IMR-90 (cell line): Measurements from ENCODE around the gene NMB.

Experiments used
- CEBPB ChIP-seq: IDR thresholded peaks from 2 replicates; pipeline ENCODE4 v1.6.1; 2012; ENCODE audit warnings: low read depth, low read length, improper control_type of control experiment
- POLR2A ChIP-seq: IDR thresholded peaks from 2 replicates; pipeline ENCODE4 v1.6.1; 2012; ENCODE audit warnings: mild to moderate bottlenecking, low read depth, low read length
- RAD21 ChIP-seq: IDR thresholded peaks from 2 replicates; pipeline ENCODE4 v1.6.1; 2012; ENCODE audit warnings: low read length, improper control_type of control experiment
- TF ChIP-seq, protein P1 (sequence below): conservative IDR thresholded peaks from 2 replicates; pipeline ENCODE4 v1.5.1; 2012; ENCODE audit warnings: mild to moderate bottlenecking, low read depth, low read length, improper control_type of control experiment
- TF ChIP-seq, protein P2 (sequence below): fragments of 150-350 bp; IDR thresholded peaks from 2 replicates; pipeline ENCODE4 v1.6.1; 2016; ENCODE audit warnings: low read depth, mild to moderate bottlenecking, low read length, moderate library complexity, borderline replicate concordance

DNA sequence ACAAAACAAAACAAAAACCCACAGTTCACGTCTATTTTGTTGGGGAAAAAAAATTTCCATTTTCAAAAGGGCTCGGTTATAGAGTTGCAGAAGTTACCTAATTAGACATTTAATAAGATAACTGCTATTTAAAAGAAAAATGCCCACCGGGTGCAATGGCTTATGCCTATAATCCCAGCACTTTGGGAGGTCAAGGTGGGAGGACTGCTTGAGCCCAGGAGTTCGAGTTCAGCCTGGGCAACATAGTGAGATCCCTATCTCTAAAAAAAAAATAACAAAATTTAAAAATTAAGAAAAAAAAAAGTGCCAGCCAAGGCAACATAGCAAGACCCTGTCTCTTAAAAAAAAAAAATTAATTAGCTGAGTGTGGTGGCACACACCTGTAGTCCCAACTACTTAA, 38.8 kb upstream of the NMB start:
- TF ChIP-seq RAD21 (no peak), POLR2A (no peak), CEBPB (no peak)
- TF ChIP-seq, protein P1, sequence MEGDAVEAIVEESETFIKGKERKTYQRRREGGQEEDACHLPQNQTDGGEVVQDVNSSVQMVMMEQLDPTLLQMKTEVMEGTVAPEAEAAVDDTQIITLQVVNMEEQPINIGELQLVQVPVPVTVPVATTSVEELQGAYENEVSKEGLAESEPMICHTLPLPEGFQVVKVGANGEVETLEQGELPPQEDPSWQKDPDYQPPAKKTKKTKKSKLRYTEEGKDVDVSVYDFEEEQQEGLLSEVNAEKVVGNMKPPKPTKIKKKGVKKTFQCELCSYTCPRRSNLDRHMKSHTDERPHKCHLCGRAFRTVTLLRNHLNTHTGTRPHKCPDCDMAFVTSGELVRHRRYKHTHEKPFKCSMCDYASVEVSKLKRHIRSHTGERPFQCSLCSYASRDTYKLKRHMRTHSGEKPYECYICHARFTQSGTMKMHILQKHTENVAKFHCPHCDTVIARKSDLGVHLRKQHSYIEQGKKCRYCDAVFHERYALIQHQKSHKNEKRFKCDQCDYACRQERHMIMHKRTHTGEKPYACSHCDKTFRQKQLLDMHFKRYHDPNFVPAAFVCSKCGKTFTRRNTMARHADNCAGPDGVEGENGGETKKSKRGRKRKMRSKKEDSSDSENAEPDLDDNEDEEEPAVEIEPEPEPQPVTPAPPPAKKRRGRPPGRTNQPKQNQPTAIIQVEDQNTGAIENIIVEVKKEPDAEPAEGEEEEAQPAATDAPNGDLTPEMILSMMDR = no peak
- TF ChIP-seq, protein P2, sequence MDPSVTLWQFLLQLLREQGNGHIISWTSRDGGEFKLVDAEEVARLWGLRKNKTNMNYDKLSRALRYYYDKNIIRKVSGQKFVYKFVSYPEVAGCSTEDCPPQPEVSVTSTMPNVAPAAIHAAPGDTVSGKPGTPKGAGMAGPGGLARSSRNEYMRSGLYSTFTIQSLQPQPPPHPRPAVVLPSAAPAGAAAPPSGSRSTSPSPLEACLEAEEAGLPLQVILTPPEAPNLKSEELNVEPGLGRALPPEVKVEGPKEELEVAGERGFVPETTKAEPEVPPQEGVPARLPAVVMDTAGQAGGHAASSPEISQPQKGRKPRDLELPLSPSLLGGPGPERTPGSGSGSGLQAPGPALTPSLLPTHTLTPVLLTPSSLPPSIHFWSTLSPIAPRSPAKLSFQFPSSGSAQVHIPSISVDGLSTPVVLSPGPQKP = no peak
